Activated naive CD4-positive, alpha-beta T cell treated with anti-CD3 and anti-CD28 coated beads, Interleukin-2, amount 50 U/mL, for 72 hours (primary cell): ENCODE results near the gene ZNF550. TPM values are rescaled to one million over a fixed set of nuclear protein-coding genes. Genes with fewer than 3 reads are reported as not detected.

ENCODE experiments used
- ATAC-seq, 2 donors: fragments of 150-1000 bp; cut with Tn5 transposase; 2 replicates each; pipeline ENCODE4 v1.10.0; 2021; ENCODE audit warnings: mild to moderate bottlenecking in 2 of 2, moderate library complexity in 2 of 2
- DNase-seq, 2 donors: peaks; one replicate each; pipeline ENCODE4 v3.0.0; 2021 to 2022; ENCODE audit warnings: low spot score in 2 of 2
- H3K27ac Mint-ChIP-seq, 2 donors: one replicate each; pipeline ENCODE4 v1.8.0; 2022; ENCODE audit warnings: mild to moderate bottlenecking in 2 of 2, mixed read lengths in 2 of 2
- H3K36me3 Mint-ChIP-seq, 2 donors: one replicate each; pipeline ENCODE4 v1.8.0; 2022; ENCODE audit warnings: mixed read lengths in 2 of 2
- H3K9me3 Mint-ChIP-seq, 2 donors: one replicate each; pipeline ENCODE4 v1.8.0; 2022; ENCODE audit warnings: mixed read lengths in 2 of 2
- total RNA-seq, 2 donors: library from RNA; stranded (reverse); gene quantifications; one replicate each; pipeline ENCODE4 v1.2.3, GENCODE V29; 2022

The ZNF550 gene
- 10 to 100 TPM in 1 of 2 donors, 1 to 10 TPM in 1; 6.4 to 14.4 TPM for total RNA-seq

DNA sequence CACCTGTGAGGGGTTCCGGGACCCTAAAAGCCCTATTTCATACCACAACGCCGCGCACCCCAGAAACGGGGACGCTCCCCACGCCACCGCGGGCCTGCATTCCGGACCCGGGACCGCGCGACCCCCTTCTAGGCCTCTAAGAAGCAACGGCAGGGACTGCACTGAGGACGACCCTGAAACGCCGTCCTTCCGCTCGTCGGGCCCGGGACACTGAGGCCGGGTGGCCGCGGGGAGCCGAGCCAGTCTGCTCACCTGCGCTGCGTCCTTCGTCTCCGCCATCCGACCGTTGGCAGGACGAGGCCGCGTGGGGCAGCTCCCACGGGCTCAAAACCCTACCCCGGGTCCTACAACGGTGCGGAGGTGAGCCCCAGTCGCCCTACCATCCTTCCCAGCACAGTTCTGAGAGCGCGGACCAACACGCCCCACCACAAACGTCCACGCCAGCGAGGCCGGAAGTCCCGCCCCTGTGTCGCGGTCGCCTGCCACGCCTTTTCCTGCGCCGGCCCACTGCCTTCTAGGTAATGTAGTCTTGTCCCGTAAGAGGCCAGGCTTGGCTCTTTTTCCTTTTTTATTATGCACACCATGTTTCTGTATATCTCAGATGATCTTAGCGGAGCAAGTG, at the start of gene ZNF550:
ZNF550 (minus strand) TSS at position 460 of the 622 bp plus-strand sequence; CDS start at position 279, 181 bp downstream.
- ATAC-seq = peak; percentile 100
- peak within 1 kb of the TSS; percentile 90 to 97 for H3K27ac Mint-ChIP-seq
- peaks cover 19 to 52% of the 10 kb centered on the region in 2 donors for H3K9me3 Mint-ChIP-seq
- peaks cover 67 to 91% of the 10 kb centered on the region in 2 donors for H3K36me3 Mint-ChIP-seq
- DNase-seq = peak; percentile 85 to 86

DNA sequence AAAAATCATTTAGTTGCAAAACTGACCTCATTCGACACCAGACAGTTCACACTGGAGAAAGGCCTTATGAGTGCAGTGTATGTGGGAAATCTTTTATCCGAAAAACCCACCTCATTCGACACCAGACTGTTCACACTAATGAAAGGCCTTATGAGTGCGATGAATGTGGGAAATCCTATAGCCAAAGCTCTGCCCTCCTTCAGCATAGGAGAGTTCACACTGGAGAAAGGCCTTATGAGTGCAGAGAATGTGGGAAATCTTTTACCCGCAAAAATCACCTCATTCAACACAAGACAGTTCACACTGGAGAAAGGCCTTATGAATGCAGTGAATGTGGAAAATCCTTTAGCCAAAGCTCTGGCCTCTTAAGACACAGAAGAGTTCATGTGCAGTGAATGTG, 47.3 kb upstream of the ZNF550 start:
- H3K9me3 Mint-ChIP-seq = peaks cover 47 to 52% of the 10 kb centered on the region in 2 donors
- DNase-seq = no peak
- no peak overlapping the region for H3K27ac Mint-ChIP-seq
- peaks cover 77 to 80% of the 10 kb centered on the region in 2 donors for H3K36me3 Mint-ChIP-seq
- no peak for ATAC-seq

DNA sequence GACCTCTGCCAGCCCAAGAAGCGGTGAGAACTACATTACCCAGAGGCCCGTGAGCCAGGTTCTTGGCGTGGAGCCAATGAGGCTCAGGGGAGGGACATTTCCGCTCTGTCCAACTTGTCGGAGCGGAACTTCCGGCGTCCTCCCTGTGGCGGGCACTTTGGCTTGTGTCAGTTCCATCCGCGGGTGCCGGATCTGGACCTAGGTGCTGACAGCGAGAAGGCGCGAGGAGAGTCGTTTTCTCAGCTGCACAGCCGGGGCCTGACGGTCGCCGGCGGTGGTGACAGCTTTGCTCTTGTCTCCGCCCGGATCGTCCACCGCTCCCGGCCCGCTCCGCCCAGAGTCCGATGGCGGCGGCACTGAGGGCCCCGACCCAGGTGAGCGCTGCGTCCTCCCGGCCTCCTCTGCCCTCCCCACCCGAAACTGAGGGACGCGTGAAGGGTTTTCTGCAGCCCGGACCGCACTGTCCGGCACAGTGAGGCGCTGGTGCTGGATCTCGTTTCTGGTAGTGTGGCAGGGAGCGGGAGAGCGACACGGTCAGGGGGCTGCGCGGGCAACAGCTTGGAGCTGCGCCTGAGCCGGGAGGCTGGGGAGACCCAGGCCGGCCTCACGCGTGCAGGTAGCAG, 40.2 kb upstream of the ZNF550 start, which contains the start of gene ZNF530:
ZNF530 (plus strand) TSS at position 125 of the 623 bp plus-strand sequence. CDS start 4,461 bp downstream, outside the sequence.
- DNase-seq = peak; percentile 87 to 89
- peaks cover 47 to 53% of the 10 kb centered on the region in 2 donors for H3K9me3 Mint-ChIP-seq
- peak within 1 kb of the TSS in 1 of 2 donors; percentile 71 for H3K27ac Mint-ChIP-seq
- H3K36me3 Mint-ChIP-seq = peaks cover 43 to 65% of the 10 kb centered on the region in 2 donors
- peak; percentile 99 for ATAC-seq

DNA sequence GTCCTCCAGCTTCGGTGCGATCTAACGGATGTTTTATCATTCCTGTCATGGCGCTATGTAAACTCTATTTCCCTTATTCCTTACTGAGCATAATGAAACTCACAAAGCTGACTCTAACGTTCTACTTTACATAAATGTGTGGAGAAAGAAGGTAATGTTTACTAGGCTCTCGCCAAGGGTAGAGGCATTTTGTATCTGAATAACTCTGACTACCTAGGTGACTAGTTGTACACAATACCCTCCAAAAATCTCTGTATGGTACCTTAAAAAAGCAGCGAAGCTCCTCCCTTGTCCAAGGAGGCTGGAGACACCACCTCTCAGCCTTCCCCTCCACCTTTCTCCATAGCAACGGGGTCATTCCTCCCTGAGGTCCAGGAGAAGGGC, 39.7 kb upstream of the ZNF550 start:
- peaks cover 38 to 62% of the 10 kb centered on the region in 2 donors for H3K36me3 Mint-ChIP-seq
- DNase-seq (no peak), ATAC-seq (no peak)
- peak overlapping the region in 1 of 2 donors; percentile 71 for H3K27ac Mint-ChIP-seq
- H3K9me3 Mint-ChIP-seq = peaks cover 45 to 49% of the 10 kb centered on the region in 2 donors

DNA sequence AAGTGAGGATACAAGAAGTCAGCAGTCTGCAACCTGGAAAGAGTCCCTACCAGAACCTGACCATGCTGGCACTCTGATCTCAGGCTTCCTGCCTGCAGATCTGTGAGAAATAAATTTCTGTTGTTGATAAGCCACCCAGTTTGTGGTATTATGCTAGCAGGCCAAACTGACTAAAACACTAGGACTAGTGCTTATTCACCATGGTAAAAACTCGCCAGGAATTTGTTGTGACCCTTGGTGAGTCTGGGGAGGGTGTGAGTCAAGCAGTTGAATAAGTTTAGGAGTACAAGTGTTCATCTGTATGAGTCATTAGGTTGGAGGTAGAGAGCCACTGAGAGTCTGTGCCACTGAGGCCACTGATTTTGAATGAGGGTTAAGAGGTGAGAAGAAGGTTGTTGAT, 27.9 kb upstream of the ZNF550 start:
- Mint-ChIP-seq H3K9me3 (peaks cover 43 to 60% of the 10 kb centered on the region in 2 donors), H3K27ac (no peak overlapping the region), H3K36me3 (peaks cover 85 to 92% of the 10 kb centered on the region in 2 donors)

DNA sequence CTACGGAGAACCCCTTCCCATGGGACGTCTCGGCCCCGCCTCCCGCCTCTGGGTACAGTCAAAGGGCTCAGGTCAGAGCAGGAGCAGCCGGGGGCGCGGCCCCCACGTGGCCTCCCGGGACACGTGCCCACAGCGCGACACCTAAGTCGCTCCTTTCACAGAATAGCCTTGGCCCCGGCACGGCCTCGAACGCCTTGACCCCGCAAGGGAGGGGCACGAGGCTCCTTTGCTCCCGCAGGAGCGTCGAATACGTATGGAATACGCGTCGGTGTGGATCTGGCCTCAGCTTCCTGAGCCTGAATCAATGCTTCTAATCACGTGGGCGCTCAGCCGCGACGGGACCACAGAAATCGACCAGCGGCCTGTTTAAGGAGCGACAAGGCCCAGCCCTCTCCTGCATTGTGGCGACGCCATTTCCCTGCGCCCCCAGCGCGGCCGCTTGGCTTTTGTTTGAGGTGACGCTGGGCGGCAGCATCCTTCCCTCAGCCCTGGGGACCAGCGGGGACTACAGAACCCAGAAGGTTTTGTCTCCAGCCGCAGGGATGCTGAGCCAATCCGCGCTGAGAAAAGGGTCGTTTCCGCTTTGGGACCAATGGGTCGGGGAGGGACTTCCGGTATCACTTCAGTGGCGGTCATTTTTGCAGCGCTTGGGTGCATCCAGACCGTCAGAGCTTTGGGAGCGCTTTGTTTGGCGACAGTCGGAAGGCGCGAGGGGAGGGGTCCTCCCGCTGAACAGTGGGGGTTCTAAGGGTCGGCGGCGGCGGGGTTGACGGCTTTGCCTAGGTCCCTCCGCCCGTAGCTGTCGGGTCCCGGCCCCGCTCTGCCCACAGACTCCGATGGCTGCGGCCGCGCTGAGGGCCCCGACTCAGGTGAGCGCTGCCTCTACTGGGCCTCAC, 24.1 kb upstream of the ZNF550 start, which contains the start of gene ZIK1:
ZIK1 (plus strand) TSS at position 625 of the 896 bp plus-strand sequence; CDS start at position 837, 212 bp downstream.
- peaks cover 59 to 81% of the 10 kb centered on the region in 2 donors for H3K36me3 Mint-ChIP-seq
- ATAC-seq (peak; percentile 84 to 88), DNase-seq (peak; percentile 71 to 80)
- H3K9me3 Mint-ChIP-seq = peaks cover 52 to 53% of the 10 kb centered on the region in 2 donors
- peak within 1 kb of the TSS; percentile 76 to 90 for H3K27ac Mint-ChIP-seq

More for the DNA sequence above, 27.9 kb upstream of the ZNF550 start:
- DNase-seq = no peak
- peak in 1 of 2 donors; percentile 14 for ATAC-seq

DNA sequence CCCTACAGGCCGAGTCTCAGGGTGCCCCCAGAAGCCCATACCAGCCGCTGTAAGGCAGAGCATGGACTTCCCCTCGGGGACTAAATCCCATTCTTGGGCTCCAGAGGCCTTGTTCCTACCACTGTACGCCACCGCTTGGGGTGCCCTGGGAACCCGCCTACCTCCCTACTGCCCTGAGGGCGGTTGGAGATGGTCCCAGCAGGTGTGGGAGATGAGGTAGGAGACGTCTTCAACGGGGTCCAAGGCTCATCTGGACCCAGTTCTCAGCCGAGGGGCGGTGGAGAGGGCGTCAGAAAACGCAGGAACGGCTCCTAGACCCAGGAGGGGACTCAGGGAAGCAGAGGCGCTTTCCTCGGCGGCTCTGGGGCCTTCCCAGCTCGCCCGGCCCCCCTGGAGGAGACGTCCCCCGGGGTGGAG, 23.4 kb upstream of the ZNF550 start:
- Mint-ChIP-seq H3K9me3 (peaks cover 47 to 50% of the 10 kb centered on the region in 2 donors), H3K27ac (peak overlapping the region in 1 of 2 donors; percentile 76), H3K36me3 (peaks cover 54 to 76% of the 10 kb centered on the region in 2 donors)
- ATAC-seq (no peak), DNase-seq (no peak)

DNA sequence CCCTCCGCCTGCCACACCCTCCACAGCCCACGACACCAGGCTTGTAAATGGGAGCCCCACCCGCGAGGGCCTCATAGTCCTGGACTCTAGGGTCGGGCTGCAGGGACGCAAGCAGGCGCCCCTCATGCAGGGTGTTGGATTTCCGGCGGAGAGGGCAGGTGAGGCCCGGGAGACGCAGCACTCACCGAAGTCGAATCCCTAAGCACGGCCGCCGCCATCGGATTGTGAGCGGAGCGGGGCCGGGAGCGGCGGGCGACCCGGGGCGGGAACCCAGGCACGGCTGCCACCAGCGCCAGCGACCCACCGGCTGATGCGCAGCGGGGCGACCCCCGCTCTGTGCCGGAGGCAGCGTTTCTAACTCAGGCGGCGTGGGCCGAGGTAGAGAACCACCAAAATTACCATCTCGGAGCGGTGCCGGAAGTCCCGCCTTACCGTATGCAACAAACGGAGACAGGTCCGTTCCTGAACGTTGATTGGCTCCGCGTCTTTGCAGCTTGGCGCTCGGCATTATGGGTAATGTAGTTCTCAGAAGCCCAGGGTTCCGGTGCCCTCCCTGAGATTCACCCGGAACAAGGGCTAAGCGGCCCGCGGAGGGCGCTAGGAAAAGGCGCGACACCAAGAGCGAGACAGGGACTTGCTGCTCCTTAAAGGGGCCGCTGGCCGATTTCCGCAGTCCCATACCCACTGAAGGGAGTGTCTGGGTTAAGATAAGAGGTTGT, 19.0 kb upstream of the ZNF550 start, which contains the start of gene ZNF416:
ZNF416 (minus strand) TSS at position 425 of the 719 bp plus-strand sequence; CDS start at position 218, 207 bp downstream.
- ATAC-seq (peak; percentile 97 to 98), DNase-seq (peak; percentile 90 to 94)
- peaks cover 45 to 47% of the 10 kb centered on the region in 2 donors for H3K9me3 Mint-ChIP-seq
- H3K36me3 Mint-ChIP-seq = peaks cover 60 to 77% of the 10 kb centered on the region in 2 donors
- H3K27ac Mint-ChIP-seq = peak within 1 kb of the TSS in 1 of 2 donors; percentile 82

DNA sequence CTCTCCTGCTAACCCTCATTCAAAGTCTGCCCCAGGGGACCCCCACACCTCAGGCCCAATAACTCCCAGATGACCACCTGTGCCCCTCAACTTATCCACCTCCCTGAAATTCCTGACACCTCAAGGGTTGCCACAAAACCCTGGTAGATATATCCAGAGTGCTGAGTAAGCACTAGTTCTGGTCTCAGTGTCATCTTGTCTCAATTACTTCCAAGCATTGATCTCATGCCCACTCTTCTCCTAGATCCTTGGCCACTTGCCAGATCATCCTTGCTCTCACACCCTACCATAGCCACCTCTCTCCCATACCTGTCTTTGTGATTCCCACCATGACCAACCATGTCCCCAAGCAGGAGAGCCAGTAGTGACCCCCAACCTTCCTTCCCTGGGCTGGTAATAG, 17.0 kb upstream of the ZNF550 start:
- peaks cover 68 to 80% of the 10 kb centered on the region in 2 donors for H3K36me3 Mint-ChIP-seq
- no peak for DNase-seq
- peaks cover 47 to 57% of the 10 kb centered on the region in 2 donors for H3K9me3 Mint-ChIP-seq
- peak overlapping the region in 1 of 2 donors; percentile 31 for H3K27ac Mint-ChIP-seq
- ATAC-seq = no peak

DNA sequence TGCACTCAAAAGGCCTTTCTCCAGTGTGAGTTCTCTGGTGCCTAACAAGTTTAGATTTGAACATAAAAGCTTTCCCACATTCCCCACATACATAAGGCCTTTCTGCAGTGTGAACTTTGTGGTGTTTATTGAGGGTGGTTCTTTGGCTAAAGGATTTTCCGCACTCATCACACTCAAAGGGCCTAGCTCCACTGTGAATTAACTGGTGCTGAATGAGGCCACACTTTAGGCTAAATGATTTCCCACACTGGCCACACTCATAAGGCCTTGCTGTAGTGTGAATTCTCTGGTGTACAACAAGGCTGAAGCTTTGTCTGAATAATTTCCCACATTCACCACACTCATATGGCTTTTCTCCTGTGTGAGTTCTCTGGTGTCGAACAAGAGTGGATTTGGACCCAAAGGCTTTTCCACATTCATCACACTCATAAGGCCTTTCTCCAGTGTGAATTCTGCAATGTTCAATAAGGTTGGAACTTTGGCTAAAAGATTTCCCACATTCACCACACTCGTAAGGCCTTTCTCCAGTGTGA, 12.8 kb upstream of the ZNF550 start:
- Mint-ChIP-seq H3K36me3 (peaks cover 80 to 89% of the 10 kb centered on the region in 2 donors), H3K27ac (no peak overlapping the region), H3K9me3 (peaks cover 52 to 64% of the 10 kb centered on the region in 2 donors)
- no peak for ATAC-seq
- DNase-seq = no peak

DNA sequence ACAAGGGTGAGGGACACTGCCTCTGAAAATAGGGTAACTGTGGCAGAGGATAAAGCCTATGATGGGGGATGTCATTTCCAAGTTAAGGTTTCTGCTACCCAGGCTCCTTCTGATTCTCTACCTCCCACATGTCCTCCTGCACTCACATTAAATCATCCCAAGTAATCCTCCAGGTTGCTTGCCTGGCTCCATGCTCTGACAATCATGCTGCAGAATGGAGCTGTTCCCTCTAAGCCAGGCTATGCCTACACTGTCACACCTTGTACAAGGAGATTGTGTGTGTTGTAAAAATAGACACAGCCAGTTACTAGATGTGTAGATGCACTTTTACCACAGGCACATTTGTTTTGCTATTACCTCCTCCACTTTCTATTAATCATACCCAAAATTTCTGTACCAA, 11.0 kb upstream of the ZNF550 start:
- ATAC-seq = no peak

DNA sequence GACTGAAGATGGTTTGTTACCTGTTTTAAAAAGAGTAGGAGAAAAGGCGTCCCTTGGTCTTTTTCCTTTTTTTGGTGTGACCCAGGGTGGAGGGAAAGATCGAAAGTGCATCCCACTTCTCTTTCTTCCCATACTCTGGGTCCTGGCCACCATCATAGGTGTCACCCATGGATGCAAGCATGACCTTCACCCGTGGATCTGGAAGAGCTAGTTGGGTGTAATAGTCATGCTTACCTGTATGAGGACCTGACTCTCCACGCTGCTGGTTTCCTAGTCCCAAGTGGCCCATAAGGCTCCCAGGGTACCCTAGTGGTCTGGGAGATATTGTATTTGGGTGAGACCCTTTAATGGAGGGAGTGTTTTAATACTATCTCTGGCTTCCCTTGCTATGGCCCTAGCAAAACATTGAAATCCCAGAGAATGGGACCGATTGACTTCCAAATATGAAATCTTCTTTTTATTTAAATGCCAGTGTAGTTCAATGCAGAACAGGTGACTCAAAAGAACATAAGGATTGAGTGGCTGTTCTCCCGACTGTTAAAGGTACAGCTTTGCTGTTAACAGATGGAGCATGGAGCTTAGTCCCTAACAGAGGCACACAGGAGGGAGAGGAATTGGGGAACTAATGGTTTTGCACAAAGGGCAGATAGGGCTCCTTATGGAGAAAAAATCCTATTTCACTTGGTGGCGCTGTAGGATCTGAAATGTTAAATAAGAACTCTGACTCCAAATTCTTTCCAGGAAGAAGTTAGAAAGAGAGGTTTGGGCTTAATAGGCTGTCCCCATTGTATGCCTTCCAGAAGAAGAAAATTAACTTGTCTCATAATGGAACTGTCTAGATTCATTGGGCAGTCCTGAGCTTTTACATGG, 7.0 kb upstream of the ZNF550 start:
- DNase-seq (no peak), ATAC-seq (no peak)
- Mint-ChIP-seq H3K36me3 (peaks cover 43 to 77% of the 10 kb centered on the region in 2 donors), H3K27ac (no peak overlapping the region), H3K9me3 (peaks cover 41 to 55% of the 10 kb centered on the region in 2 donors)

More for the DNA sequence above, 11.0 kb upstream of the ZNF550 start:
- Mint-ChIP-seq H3K9me3 (peaks cover 51 to 59% of the 10 kb centered on the region in 2 donors), H3K36me3 (peaks cover 68 to 87% of the 10 kb centered on the region in 2 donors), H3K27ac (no peak overlapping the region)
- no peak for DNase-seq

DNA sequence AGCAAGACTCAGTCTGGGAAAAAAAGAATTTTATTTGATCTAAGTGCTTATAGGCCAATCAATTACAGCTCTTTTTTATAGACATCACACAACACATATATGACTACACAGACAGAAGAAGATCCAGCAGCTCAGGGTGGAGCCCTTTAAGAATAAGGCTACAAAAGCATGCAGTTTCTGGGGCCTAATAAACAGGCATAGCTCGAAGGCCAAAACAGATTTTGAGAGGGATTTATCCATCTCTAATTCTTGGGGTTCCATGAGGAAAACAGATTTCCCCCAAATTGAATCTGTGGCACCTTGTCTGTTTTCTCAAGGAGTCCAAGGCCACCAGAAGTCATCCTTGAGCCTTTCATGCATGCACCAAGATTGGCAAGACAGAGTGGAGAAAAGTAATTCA, 3.9 kb upstream of the ZNF550 start:
- ATAC-seq = no peak
- H3K36me3 Mint-ChIP-seq = peaks cover 45 to 81% of the 10 kb centered on the region in 2 donors
- no peak for DNase-seq
- peaks cover 26 to 56% of the 10 kb centered on the region in 2 donors for H3K9me3 Mint-ChIP-seq
- no peak overlapping the region for H3K27ac Mint-ChIP-seq

DNA sequence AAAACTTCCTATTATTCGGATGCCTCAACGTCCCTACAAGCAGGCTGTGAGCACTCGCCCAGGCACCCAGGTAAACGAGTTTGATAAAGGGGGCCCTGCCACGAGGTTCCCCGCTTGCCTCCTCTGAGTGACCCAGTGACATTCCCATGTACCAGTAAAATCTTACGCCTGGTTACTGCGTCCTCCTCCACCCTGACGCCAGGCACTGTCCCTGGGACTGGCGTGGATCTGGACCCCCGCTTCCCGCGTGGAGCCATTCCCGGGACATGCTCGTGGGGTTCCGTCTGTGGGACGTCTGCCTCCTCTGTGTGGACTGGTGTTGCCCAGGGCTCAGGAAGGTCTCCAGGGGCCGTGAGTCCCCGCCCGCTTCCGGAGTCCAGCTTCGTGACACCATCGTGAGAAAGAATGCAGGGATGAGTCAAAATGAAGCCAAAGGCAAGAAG, 407 bp upstream of the ZNF550 start:
- Mint-ChIP-seq H3K36me3 (peaks cover 65 to 89% of the 10 kb centered on the region in 2 donors), H3K27ac (peak overlapping the region in 1 of 2 donors; percentile 90), H3K9me3 (peaks cover 18 to 50% of the 10 kb centered on the region in 2 donors)
- peak in 1 of 2 donors; percentile 17 for ATAC-seq
- DNase-seq = no peak
